HG02970 (cell line): ENCODE results near the gene RAD9A.
A peak's percentile ranks its signal among the peaks of the same experiment; 100 is the strongest.

ENCODE experiments used
- ATAC-seq: cut with Tn5 transposase; IDR thresholded peaks from one replicate; pipeline ENCODE4 v1.9.1; 2021; ENCODE audit warnings: mild to moderate bottlenecking, moderate library complexity, moderate number of reproducible peaks; ENCODE audit not compliant: unreplicated experiment, low FRiP score

Gene RAD9A

GRCh38 chr11:67373648-67374570 lies 17.9 kb upstream of the RAD9A start:
- ATAC-seq: peak; percentile 30

- ATAC-seq: no peak
Measured at GRCh38 chr11:67374571-67375281, 17.1 kb upstream of the RAD9A start.

GRCh38 chr11:67375320-67376055 lies 16.3 kb upstream of the RAD9A start:
- ATAC-seq: no peak

GRCh38 chr11:67376063-67376820 lies 15.5 kb upstream of the RAD9A start:
- no peak for ATAC-seq

GRCh38 chr11:67376873-67377808 lies 14.6 kb upstream of the RAD9A start:
- no peak for ATAC-seq

- no peak for ATAC-seq
Measured at GRCh38 chr11:67378544-67378943, 13.2 kb upstream of the RAD9A start.

GRCh38 chr11:67379061-67380058 lies 12.4 kb upstream of the RAD9A start:
- ATAC-seq: no peak

GRCh38 chr11:67381244-67381972 lies 10.4 kb upstream of the RAD9A start:
- ATAC-seq: no peak

GRCh38 chr11:67382276-67383136 lies 9.3 kb upstream of the RAD9A start:
- ATAC-seq: no peak

- no peak for ATAC-seq
Measured at GRCh38 chr11:67384851-67385366, 6.9 kb upstream of the RAD9A start.

GRCh38 chr11:67387069-67387468 lies 4.7 kb upstream of the RAD9A start:
- ATAC-seq: no peak

GRCh38 chr11:67387518-67387917 lies 4.3 kb upstream of the RAD9A start:
- no peak for ATAC-seq

GRCh38 chr11:67389477-67389876 lies 2.3 kb upstream of the RAD9A start:
- ATAC-seq: no peak

GRCh38 chr11:67390947-67391303 lies 861 bp upstream of the RAD9A start:
- ATAC-seq: no peak

GRCh38 chr11:67392183-67392715 lies 463 bp downstream of the RAD9A start:
- ATAC-seq: no peak

GRCh38 chr11:67393437-67393836 lies 1.7 kb downstream of the RAD9A start:
- ATAC-seq: no peak
